ENCODE results near the gene PLCH1.

Gene PLCH1

DNA sequence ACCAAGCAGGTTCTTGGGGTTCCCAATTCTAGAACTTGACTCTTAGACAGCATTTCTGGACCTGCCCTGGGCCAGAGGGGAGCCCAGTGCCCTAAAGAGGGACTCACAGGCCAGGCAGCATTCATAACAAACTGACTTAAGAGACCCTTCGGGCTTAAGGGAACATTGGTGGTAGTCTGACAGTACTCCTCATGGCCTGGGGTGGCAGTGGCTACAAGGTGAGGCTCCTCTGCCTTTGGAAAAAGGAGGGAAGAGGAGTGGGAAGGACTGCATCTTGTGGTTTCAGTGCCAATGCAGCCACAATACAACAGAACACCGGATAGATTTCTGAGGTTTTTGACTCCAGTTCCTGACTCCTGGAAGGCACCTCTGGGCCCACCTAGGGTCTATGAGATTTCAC lies 279.2 kb downstream of the PLCH1 start:
- DNase-seq (ENCODE audit: low read depth) = no peak

- DNase-seq (ENCODE audit: low read depth) = no peak
These were observed 282.2 kb downstream of the PLCH1 start for GRCh38 chr3:155462672-155463071.

- no peak for DNase-seq (ENCODE audit: low read depth)
These were observed 287.3 kb downstream of the PLCH1 start for GRCh38 chr3:155457591-155457990.

DNA sequence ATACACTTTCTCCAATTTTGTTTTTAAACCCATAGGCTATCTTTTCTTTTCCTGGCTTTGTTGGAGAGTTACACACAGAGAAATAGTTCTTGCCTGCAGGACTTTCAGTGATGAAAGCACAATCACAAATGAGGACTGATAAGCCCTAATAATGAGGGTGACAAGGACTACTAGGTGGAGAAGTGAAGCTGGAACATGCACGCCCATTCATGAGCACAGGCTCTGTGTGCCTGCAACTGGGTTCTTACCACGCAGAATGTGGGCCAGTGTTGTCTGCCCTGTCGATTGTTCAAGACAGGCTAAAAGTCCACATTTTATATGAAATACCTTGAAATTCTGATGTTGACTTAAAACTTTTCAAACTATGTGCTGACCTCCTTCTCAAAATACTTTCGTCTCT lies 289.1 kb downstream of the PLCH1 start:
- no peak for DNase-seq (ENCODE audit: low read depth)

DNA sequence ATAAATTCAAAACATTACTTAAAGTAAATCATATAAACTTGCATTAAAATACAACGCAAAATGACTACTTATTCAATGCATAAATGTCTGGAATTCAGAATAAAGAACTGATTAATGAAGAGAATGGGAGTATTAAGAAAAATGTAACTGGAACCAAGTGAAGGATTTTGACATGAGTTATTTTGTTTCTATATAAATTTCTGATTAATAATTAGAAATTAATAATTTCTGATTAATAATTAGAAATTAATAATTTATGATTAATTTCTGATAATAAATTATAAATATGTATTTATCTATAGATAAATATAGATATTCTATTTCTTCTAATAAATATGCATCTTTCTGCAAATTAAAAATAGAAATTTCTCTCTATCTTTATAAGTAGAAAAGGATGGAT lies 291.4 kb downstream of the PLCH1 start:
- DNase-seq (ENCODE audit: low read depth) = no peak

GRCh38 chr3:155449613-155450267 lies 295.1 kb downstream of the PLCH1 start:
- no peak for DNase-seq (ENCODE audit: low read depth)

DNA sequence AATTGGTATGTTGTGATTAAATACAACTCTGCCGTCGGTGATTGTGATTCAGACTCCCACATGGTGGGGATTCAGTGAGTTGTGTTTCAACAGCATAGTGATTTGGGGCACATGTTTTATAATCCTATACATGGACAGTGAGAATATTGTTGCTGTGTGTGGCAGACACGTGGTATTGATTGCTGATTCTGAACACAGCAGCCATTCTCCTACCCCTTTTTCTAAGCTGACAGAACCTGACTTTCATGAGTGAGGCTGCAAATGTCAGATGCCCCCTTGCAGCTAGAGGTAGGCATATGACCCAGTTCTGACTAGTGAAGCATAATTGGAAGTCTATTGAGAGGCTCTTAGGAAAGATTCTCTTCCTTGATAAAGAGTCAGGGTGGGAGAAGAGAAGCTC lies 296.3 kb downstream of the PLCH1 start:
- no peak for DNase-seq (ENCODE audit: low read depth)

DNA sequence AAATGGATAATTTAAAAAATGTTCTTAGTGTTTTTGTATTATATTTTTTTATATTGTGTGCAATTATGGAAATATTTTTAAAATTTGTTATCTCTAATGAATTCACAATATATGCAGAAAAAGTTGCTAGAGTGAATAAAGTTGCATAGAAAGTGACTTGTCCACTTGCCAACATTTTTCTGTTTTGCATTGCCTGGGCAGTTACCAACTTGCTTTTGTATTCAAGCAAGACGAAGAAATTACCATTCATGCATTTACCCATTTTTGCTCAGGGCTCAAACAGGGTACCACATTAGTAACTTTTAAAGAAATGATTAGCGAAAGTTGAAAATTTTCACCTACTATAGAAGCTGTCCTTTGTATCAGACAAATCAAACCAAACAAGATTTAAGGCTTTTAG lies 298.5 kb downstream of the PLCH1 start:
- no peak for DNase-seq (ENCODE audit: low read depth)

DNA sequence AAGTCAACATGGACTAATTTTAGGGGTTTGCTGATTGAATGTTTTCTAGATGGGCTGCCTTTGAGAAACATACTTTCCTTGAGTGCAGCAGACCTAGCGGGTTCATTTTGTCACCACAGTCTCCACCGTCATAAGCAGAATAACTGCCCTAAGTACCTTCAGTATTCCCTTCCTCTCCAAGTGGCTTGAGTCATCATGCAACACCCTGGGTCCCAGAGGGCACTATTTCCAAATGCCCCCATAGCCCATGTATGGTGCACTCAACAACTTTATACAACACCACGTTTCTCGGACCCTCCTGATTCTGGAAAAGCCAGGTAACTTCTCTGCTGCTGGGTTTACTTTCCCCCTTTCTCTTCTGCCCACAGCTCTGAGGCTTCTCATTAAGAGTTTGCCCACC lies 300.1 kb downstream of the PLCH1 start:
- no peak for DNase-seq (ENCODE audit: low read depth)

DNA sequence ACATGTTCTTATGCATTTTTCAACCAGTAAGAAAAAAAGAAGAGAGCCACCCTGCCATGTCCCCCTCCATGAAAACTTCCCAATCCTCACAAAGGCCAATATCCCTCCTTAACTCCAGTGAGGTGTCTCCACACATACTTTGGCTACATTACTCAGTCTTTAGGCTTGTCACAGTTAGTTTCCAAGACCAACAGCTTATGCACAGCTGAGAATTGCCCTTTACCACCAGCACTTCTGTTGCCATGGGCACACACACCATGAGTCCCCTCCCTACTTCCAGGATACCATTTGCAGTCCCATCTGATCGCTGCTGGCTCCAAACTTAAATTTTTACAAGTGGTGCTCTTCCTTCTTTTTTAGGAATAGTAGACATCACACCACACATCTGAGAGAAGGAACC lies 301.1 kb downstream of the PLCH1 start:
- no peak for DNase-seq (ENCODE audit: low read depth)

- DNase-seq (ENCODE audit: low read depth) = no peak
These were observed 302.8 kb downstream of the PLCH1 start for GRCh38 chr3:155442072-155442471.

DNA sequence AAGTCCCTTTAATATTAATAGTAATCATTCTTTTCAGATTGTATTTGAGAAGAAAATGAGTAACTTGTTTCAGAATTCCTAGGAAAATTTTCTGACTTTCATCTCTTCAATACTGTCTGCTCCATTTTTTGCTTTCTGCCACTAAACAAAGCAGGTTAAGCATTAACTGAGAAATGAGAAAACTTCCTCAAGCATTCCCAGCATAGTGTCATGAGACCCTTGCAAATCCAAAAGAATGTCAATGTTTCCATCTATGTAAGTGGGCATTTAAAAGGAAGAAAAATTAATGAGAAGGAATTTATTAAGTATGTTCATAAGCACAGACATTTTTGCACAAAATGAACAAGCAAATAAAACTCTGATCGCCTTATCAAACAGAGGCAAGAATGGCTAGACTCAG lies 303.4 kb downstream of the PLCH1 start:
- no peak for DNase-seq (ENCODE audit: low read depth)

DNA sequence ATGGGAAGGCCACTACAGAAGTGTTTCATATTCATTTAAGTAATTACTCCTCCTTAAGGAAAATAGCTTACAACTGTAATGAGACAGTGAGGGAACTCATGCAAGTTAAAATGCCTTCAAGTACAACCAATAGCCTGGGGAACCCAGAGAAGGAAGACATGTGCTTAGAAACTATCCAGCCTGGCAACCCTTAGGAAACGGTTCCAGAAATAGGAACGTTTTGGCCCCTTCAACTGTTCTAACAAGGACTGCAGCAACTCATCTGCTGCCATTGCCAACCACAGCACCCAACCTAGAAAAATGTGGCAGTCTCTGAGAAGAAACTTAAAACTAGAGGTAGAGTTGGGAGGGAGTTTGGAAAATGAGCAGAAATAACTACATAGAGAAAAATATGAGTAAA lies 303.8 kb downstream of the PLCH1 start:
- no peak for DNase-seq (ENCODE audit: low read depth)

GRCh38 chr3:155435821-155436220 lies 309.1 kb downstream of the PLCH1 start:
- DNase-seq (ENCODE audit: low read depth) = no peak

GRCh38 chr3:155431856-155432570 lies 312.9 kb downstream of the PLCH1 start:
- no peak for DNase-seq (ENCODE audit: low read depth)

- DNase-seq (ENCODE audit: low read depth) = no peak
These were observed 316.3 kb downstream of the PLCH1 start for GRCh38 chr3:155428563-155428962.

DNA sequence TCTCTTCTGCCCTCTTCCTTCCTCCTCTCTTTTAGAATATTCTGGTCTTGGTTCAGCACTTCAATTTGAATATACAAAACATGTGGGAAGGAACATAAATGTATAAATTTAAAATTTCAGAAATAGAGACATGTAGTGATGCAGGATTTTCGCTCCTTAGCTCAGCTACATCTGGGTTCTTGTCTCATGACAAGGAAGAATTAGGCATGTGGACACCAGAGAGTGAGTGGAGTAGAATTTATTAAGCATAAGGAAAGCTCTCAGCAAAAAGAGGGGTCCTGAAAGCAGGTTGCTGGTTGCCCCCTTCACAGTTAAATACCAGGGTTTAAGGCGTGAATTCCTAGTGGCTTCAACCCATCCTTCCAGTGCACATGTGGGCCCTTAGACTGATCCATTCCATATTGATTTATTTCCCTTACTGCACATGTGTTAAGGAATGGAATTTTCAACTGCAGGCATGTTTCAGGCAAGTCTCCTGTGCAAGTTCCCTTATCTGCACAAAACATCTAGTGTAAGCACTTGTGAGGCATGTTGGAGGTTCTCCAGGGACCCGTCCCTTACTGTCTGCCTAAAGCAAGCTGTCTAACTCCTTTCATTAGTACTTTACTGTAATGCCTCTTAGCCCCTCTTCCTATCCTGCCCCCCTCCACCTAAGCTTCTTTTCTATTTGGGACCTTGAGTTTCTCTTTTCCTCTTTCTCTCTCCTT lies 318.2 kb downstream of the PLCH1 start:
- no peak for DNase-seq (ENCODE audit: low read depth)

DNA sequence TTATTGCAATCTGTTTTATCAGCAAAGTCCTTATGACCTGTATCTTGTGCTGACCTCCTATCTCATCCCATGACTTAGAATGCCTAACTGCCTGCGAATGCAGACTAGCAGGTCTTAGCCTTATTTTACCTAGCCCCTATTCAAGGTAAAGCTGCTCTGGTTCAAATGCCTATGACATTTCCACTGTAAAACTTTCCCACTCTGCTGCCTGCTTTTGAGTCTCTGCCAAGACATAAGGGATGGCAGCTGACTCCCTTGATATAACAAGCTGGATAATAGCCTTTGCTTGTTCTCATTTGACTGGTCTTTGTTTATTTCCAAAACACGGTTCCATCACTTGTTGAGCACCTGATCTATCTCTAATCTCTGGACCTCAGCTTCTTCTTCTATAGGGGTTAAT lies 319.5 kb downstream of the PLCH1 start:
- no peak for DNase-seq (ENCODE audit: low read depth)

- no peak for DNase-seq (ENCODE audit: low read depth)
These were observed 320.6 kb downstream of the PLCH1 start for GRCh38 chr3:155424323-155424710.

GRCh38 chr3:155423526-155424322 lies 321.1 kb downstream of the PLCH1 start:
- DNase-seq (ENCODE audit: low read depth) = no peak

GRCh38 chr3:155420881-155421486 lies 323.9 kb downstream of the PLCH1 start:
- DNase-seq (ENCODE audit: low read depth) = no peak

DNA sequence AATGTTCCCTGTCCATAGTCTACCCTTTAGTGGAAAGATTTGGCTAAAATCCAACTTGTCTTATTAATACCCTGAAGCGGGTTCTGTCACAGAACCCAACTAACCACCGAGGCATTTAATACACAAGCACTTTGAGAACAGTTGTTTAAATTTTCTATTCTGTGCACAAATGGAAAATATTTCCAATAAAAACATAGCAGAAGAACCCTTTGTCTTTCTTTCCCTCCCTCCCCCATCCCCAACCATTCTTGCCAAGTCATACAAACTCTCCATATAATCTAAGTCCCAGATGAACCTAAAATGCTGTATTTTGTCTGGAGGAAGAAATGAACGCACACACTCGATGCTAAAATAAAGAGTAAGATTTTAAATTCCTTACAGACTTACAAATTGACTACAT lies 324.5 kb downstream of the PLCH1 start:
- no peak for DNase-seq (ENCODE audit: low read depth)
